Heart left ventricle (tissue), 13 donors: ENCODE data around the gene PEG3.
"Not testable (repeated sequence)": the region's sequence is repeated elsewhere in the genome, so short reads cannot be mapped to it uniquely, and the experiment has no call there.

Experiments
- CTCF ChIP-seq, 12 donors: fragments of 200-600 bp; sonication (generic) in 4 of 12; IDR thresholded peaks; one replicate each; pipeline versions ENCODE4 v1.5.0 to v1.8.0; 2018 to 2022; ENCODE audit warnings: antibody characterized with exemption in 12 of 12, mild to moderate bottlenecking in 5 of 12
- POLR2A ChIP-seq, 2 donors: fragments of 450-650 bp; IDR thresholded peaks; one replicate each; pipeline ENCODE4 v1.6.1; 2017; ENCODE audit warnings: antibody characterized with exemption in 2 of 2, mild to moderate bottlenecking in 2 of 2, moderate library complexity in 2 of 2
- donor health status: ischemic (EF 13 %, LVEDD 7.1; RV severe dilation, severe dysfunction).
- donor health status: DM: no; HTN: yes; CAD: no.
- donor health status: DM: no; HTN: no; CAD: no.
- donor health status: ischemic (EF 25% LVEDD 6.9; RV normal size, moderate dysfunction).
- donor health status: ischemic (EF 25% LVEDD 5.7; RV mildly dilated, moderate dysfunction).
- donor health status: ischemic (EF 35%, LVEDD 5.7; RV mildly dilated, moderate dysfunction).
- donor health status: nonischemic (EF 11% LVEDD 7.7; RV severe dilation, severe dysfunction).
- donor health status: DM: yes; HTN: yes; CAD: no.
- donor health status: PGD.
- donor health status: ischemic (EF 29% LVEDD 5.4; RV normal size, mild dysfunction).
- donor health status: nonischemic (EF 23%, LVEDD 6.1; RV moderate dilation, normal function).

- TF ChIP-seq CTCF, POLR2A (IDR thresholded peaks at IDR 0.05): not testable (repeated sequence)
These were observed 19.9 kb upstream of the PEG3 start for GRCh38 chr19:56860409-56860808.
